Testis (tissue), 2 donors: ENCODE results near the gene SH3RF1.

Experiments used
- POLR2A ChIP-seq: fragments of 450-650 bp; IDR thresholded peaks from one replicate; pipeline ENCODE4 v1.6.1; 2017; ENCODE audit warnings: antibody characterized with exemption, mild to moderate bottlenecking, moderate library complexity
- TF ChIP-seq, protein P1 (sequence below), 3 experiments: fragments of 450-650 bp in 2 of 3; fragments of 200-600 bp in 1 of 3; sonication (generic) in 1 of 3; IDR thresholded peaks; one replicate each; pipeline ENCODE4 v1.5.1; 2016 to 2019; ENCODE audit warnings: antibody characterized with exemption in 3 of 3, mild to moderate bottlenecking in 2 of 3, moderate library complexity in 1 of 3

- no peak for TF ChIP-seq POLR2A
- TF ChIP-seq, protein P1, sequence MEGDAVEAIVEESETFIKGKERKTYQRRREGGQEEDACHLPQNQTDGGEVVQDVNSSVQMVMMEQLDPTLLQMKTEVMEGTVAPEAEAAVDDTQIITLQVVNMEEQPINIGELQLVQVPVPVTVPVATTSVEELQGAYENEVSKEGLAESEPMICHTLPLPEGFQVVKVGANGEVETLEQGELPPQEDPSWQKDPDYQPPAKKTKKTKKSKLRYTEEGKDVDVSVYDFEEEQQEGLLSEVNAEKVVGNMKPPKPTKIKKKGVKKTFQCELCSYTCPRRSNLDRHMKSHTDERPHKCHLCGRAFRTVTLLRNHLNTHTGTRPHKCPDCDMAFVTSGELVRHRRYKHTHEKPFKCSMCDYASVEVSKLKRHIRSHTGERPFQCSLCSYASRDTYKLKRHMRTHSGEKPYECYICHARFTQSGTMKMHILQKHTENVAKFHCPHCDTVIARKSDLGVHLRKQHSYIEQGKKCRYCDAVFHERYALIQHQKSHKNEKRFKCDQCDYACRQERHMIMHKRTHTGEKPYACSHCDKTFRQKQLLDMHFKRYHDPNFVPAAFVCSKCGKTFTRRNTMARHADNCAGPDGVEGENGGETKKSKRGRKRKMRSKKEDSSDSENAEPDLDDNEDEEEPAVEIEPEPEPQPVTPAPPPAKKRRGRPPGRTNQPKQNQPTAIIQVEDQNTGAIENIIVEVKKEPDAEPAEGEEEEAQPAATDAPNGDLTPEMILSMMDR (IDR thresholded peaks at IDR 0.05) = no peak
Observed at GRCh38 chr4:169189372-169189771, 81.4 kb downstream of the SH3RF1 start.
